NCI-H446 treated with DMSO at 0.1 percent for 48 hours (cell line): ENCODE measurements around the gene WDFY3.
"Not testable (repeated sequence)": the region's sequence is repeated elsewhere in the genome, so short reads cannot be mapped to it uniquely, and the experiment has no call there.

ENCODE experiments used
- DNase-seq: peaks from one replicate; lab custom pipeline; 2025; lab: John Stamatoyannopoulos, UW

WDFY3 gene

DNA sequence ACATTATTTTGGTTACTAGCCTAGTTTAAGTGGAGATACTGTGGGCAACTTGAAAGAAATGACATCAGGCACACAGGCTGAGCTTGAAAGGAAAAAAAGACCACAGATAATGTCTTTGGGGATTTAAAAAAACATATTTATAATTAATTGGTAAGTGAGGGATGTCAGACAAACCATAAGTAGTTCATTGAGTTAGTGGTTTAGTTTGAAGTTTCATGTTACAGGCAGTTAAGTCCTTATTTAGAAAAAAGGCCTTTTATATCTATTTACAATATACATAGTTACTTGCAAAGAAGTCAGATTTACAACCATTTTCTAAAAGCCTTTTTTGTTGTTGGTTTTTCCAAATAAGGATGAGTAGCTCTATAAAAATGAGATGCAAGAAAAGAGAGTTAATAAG, 294.3 kb downstream of the WDFY3 start:
- DNase-seq, result no peak

DNA sequence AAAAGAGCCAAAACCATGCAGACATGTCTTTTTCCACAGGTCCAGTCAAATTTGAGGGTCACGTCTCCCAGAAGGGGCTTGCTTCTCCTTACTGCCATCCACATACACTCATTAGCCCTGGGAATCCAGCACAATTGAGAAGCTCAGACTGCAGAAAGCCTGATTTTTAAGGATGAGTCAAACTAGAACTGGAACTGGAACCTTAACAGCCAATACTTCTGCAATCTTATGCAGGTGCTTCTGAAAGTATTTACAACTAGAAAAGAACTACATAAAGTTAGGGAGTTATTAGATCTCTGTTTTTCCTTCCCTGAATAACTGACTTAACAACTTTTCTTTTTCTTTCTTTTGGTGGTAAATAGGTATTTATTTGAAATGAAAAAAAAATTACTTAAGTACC, 297.3 kb downstream of the WDFY3 start:
- no peak for DNase-seq

- no peak for DNase-seq
These were observed 300.1 kb downstream of the WDFY3 start for GRCh38 chr4:84666439-84666838.

GRCh38 chr4:84664767-84665166, 301.7 kb downstream of the WDFY3 start:
- not testable (repeated sequence) for DNase-seq

DNA sequence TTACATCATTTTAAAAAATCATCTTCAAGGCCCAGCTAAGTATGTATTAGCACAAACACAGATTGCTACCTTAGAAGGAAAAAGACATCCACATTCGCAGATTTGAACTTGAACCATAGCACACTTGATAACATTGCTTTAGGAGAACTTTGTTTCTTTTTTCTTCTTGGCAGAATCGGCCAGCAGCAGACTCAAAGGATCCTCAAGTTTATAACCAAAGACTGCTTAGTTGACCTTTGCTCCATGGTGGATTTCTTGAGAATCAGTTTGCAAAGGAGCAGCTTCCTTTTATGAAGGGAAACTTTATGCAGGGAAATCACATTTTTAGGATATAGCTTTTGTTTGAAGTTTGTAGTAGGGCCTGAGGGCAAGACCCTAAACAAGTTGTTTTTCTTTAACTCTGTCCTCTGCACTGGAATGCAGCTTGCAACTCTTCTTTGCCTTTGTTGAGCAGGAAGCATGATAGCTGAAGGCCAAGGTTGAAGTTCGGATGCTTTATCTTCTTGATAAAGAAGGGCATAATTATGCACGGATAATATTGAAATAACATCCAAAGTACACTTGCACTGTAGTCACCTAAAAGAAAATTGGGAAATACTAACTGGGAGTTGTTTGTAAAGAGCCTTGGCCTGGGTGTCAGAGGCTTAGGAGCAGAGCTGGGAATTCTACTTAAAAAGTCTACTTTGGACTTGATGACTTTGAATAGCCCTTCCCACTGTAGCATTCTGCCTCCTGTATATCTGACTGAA, 305.1 kb downstream of the WDFY3 start:
- DNase-seq, result no peak

DNA sequence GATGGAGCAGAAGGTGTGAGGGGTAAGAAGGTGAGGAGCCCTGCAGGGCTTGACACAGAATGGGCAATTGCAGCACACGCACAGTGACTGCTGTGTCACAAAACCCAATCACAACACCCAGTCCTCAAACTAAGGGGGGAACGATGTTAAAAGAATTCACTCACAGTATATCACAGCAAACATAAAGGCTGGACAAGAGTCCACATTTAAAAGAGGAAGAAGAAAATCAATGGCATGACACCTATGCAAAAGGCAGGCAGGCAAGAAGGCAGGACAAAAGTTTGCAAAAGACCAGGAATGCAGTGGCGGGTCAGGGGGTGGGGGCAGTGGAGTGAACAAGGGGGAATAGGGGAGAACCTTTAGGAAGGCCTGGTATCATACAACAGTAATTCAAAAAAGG, 305.9 kb downstream of the WDFY3 start:
- no peak for DNase-seq

DNA sequence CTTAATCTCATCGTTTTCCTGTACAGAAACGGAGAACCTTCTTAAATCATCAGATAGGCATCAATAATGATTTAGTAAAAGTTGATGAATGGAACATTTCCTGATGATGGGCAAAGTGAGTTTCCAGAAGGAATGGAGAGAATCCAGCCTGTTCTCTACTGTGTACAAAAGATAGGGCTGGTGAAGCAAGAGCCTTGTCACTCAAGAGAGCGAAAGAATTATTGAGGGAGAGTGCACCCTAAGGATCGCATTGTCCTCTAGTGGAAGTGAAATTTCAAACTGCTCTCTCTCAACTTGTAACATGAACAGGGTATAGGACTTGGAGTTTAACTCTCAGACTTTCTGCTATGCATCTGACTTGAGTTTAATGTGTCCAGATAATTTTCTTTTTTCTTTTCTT, 314.0 kb downstream of the WDFY3 start:
- DNase-seq, result no peak

GRCh38 chr4:84651499-84651898, 315.0 kb downstream of the WDFY3 start:
- peak; percentile 10 for DNase-seq

GRCh38 chr4:84648863-84649647, 317.4 kb downstream of the WDFY3 start:
- DNase-seq, result no peak

DNA sequence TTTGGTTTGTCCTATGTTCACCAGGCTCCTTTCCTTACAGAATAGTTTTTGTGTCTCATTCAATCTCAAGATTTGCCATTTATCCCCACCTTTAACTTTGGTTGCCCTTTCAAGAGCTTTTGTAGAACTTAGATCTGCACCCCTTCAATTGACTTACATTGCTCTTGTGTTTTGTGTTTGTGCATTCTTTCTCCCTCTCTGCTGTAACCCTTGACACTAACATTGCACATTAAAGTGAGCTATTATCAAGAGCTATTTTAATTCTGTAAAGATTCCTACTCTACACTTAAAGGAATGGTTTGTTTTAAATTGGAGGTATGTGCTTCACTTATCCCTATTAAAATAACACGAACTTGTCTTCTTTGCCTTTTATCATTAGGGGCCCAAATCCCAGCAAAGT, 318.3 kb downstream of the WDFY3 start:
- no peak for DNase-seq

DNA sequence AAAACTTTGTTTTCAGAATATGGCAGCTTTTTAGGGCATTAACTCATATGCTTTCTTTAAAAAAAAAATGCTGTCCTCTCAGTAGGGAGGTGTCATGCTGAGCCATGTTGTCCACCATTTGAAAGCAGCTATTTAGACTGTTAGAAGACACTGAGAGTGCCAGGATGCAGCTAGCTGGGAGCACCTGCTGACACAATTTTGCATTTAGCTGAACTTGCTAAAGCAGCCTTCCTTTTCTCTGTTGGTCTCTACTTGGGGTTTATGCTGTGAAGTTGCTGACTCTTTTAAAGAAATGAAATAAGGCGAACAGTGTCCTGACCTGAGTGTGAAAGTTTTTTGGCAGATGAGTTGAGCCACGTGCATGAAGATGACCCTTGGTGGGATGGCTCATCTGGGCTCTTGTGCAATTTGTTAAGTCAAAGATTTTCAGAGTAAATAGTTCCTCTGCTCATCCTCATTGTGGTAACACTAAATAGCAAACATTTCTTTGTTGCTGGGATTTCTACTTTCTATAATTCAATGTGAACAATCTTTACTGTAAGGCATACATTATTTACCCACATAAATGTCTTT, 319.1 kb downstream of the WDFY3 start:
- DNase-seq, result no peak

DNA sequence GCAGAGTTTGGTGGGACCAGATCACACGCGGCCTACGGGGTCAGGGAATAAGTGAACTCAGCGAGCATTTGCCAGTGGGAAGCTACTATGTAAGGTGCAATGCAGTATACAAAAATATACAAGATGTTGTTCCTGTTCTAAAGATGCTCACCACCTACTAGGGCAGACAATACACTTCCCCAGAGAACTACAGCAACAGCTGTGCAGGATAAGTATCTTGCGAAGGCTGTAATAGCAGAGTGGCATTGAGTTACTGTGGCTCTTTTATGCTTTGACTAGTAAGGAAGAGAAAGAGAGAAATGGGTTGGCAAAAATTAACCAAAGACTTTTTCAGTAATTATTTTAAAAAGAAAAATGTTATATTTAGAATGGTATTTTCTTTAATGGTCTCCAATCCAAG, 322.4 kb downstream of the WDFY3 start:
- no peak for DNase-seq

DNA sequence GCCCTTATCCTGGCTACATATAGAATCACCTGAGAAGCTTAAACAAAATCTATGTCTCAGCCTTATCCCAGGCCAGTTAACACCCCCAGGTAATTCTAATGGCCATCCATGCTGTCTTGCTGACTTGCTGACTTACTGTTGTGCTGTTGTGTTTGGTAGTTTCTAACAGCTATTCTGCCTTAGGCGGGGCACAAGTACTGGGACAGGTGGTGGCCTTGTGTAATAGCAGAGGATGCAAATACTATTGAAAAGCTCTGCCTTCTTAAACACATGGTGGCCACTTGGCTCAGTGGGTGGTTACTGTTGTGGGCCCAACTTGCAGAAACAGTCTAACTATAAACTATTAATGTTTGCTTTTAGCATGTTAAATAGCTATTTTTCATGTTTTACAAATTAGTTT, 327.3 kb downstream of the WDFY3 start:
- DNase-seq, result no peak

DNA sequence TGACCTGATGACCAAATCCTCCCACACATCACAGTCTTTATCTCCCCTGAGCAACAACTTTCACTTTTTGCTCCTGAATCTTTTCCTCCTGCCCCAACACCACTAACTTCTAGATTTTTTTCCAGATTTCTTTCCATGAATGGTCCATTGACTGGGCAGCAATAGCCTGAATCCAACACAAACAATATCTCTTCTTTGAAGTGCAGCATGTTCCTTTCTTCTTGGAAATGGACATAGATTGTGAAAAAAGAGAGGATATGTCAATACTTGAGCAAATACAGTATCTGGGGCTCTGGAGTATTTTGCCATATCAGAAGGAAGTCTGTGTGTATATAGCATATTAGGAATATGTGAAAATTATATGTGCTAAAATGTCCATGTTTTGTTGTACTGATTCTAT, 328.4 kb downstream of the WDFY3 start:
- DNase-seq, result no peak

GRCh38 chr4:84634961-84635360, 331.5 kb downstream of the WDFY3 start:
- no peak for DNase-seq

- DNase-seq, result no peak
These were observed 334.4 kb downstream of the WDFY3 start for GRCh38 chr4:84632092-84632491.

DNA sequence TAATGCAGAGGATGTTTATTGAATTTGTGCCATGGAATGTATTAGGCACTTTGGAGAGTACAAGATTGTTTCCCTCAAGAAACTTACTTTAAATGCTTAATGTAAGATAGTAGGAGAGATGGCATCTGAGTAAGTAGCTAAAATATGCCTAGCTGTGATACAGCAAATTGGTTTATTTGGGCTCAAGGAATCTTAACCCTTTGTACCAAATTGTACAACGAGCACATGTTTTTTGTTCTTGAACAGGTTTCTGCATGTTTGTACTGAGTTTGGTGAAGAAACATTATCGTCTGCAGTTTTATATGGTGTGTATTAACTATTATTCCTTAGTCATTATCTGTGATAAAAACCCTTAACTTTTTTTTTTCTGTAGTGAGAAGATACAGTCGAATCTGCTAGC, 334.9 kb downstream of the WDFY3 start:
- no peak for DNase-seq

DNA sequence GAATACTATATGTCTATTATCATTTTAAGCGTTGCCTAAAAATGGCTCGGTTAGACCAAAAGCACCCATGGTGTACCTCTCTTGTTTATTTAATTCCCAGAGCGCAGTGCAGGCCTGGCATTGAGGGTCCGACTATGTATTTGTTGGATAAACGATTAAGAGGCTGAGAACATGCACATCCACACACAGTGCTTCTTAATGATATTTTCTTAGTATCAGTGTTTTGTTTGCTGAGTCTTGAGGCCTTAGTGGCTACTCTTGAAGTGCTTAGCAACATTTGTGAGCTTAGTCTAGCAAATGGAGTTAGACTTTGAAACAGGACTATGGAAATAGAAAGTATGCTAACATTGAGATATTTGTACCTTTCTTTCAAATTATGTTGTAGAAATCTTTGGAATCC, 339.8 kb downstream of the WDFY3 start:
- DNase-seq, result no peak

DNA sequence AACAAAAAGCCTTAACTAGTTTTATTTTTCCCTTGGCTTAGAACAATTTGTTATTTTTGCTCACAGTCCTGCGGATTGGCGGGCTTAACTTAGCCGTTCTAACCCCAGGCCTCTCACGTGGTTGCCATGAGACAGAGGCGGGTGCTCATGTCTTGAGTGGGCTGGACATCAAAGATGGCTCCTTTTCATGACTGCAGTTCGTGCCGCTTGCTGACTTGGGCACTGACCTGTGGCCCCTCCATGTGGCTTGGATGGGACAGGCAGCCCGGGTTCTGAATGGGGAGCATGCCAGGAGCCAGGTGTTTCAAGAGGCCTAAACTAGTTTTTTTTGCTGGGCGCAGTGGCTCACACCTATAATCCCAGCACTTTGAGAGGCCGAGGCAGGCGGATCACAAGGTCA, 342.8 kb downstream of the WDFY3 start:
- no peak for DNase-seq

- no peak for DNase-seq
These were observed 343.5 kb downstream of the WDFY3 start for GRCh38 chr4:84622959-84623358.
